Small intestine (tissue), 16 donors: ENCODE results near the gene PFDN5. TPM values are rescaled to one million over a fixed set of nuclear protein-coding genes. Genes with fewer than 3 reads are reported as not detected.

Source experiments
- DNase-seq, 2 donors: peaks; one replicate each; pipeline versions ENCODE4 v3.0.0 to v3.0.0-alpha.2; 2013
- FAIRE-seq: peaks from 2 replicates; lab custom pipeline; 2012; peaks lifted over from hg19 to GRCh38; lab: Jason Lieb, UNC
- H3K27ac ChIP-seq, 3 donors: one replicate each; pipeline ENCODE4 v1.5.1; 2013; ENCODE audit warnings: low read length in 2 of 3, mild to moderate bottlenecking in 2 of 3, control low read depth in 1 of 3, inconsistent platforms in 1 of 3, low read depth in 1 of 3, moderate library complexity in 1 of 3
- H3K27me3 ChIP-seq, 3 donors: one replicate each; pipeline ENCODE4 v1.6.1; 2013; ENCODE audit warnings: low read length in 3 of 3, inconsistent platforms in 1 of 3; ENCODE audit not compliant: control insufficient read depth in 3 of 3, insufficient read depth in 3 of 3
- H3K36me3 ChIP-seq, 3 donors: one replicate each; pipeline ENCODE4 v1.6.1; 2013; ENCODE audit warnings: low read length in 3 of 3, inconsistent platforms in 1 of 3, low read depth in 1 of 3, mild to moderate bottlenecking in 1 of 3, moderate library complexity in 1 of 3; ENCODE audit not compliant: control insufficient read depth in 3 of 3, insufficient read depth in 2 of 3
- H3K4me1 ChIP-seq, 3 donors: one replicate each; pipeline ENCODE4 v1.6.1; 2013; ENCODE audit warnings: low read length in 2 of 3, inconsistent platforms in 1 of 3, low read depth in 1 of 3, mild to moderate bottlenecking in 1 of 3, moderate library complexity in 1 of 3; ENCODE audit not compliant: control insufficient read depth in 3 of 3, insufficient read depth in 2 of 3
- H3K4me3 ChIP-seq, 3 donors: one replicate each; pipeline ENCODE4 v1.5.1; 2013; ENCODE audit warnings: low read length in 3 of 3, control low read depth in 1 of 3, inconsistent platforms in 1 of 3, low read depth in 1 of 3, mild to moderate bottlenecking in 1 of 3, moderate library complexity in 1 of 3
- H3K9me3 ChIP-seq, 2 donors: one replicate each; pipeline ENCODE4 v1.6.1; 2013; ENCODE audit warnings: low read depth in 1 of 2, low read length in 1 of 2; ENCODE audit not compliant: control insufficient read depth in 2 of 2, insufficient read depth in 1 of 2
- WGBS, 3 donors: extraction: QIAGEN DNeasy Blood & Tissue Kit; methylation state at CpG; one replicate each; pipeline ENCODE4 v1.1.7; 2013; 5-methylcytosine and 5-hydroxymethylcytosine counted together
- long read RNA-seq, 10 donors: transcript quantifications; one replicate each; lab custom pipeline, GENCODE V29; 2026
- polyA plus RNA-seq, 4 donors: library from polyadenylated mRNA; stranded (reverse) in 3 of 4; unstranded in 1 of 4; fragments of 200-250 nt in 3 of 4; fragments of 120-200 nt in 1 of 4; gene quantifications; one replicate each; pipeline versions ENCODE4 v1.2.1 to v1.2.3, GENCODE V29; 2013
- donor health status: healthy with polysubstance abuse.
- donor health status: control.
- donor health status: control.
- donor health status: Bipolar disorder and iron deficiency.
- donor health status: healthy.

Gene PFDN5
- polyA plus RNA-seq = 1,000 to 10,000 TPM in 1 of 4 donors, 100 to 1,000 TPM in 3; 620 to 1,223 (median 795) TPM
- long read RNA-seq, donor 1, transcript PFDN5-209 (2 exons, 599 nt) = minor isoform, 12 of 954 reads
- long read RNA-seq, donor 1, transcript PFDN5-203 (4 exons, 478 nt) = minor isoform, 54 of 954 reads
- long read RNA-seq, donor 1, transcript PFDN5-213 (3 exons, 596 nt) = minor isoform, 17 of 954 reads
- long read RNA-seq, donor 1, transcript PFDN5-214 (6 exons, 847 nt) = major isoform, 721 of 954 reads
- long read RNA-seq, donor 1, partial matches to known transcripts = 30 of 954 reads
- long read RNA-seq, donor 1, other reads (novel, unspliced or antisense) = 86 of 954 reads
- long read RNA-seq, donor 2, transcript PFDN5-203 (4 exons, 478 nt) = minor isoform, 5 of 167 reads
- long read RNA-seq, donor 2, transcript PFDN5-206 (2 exons, 541 nt) = minor isoform, 8 of 167 reads
- long read RNA-seq, donor 2, transcript PFDN5-214 (6 exons, 847 nt) = major isoform, 137 of 167 reads
- long read RNA-seq, donor 2, partial matches to known transcripts = 0 of 167 reads
- long read RNA-seq, donor 2, other reads (novel, unspliced or antisense) = 6 of 167 reads
- long read RNA-seq, donor 3, transcript PFDN5-206 (2 exons, 541 nt) = minor isoform, 9 of 357 reads
- long read RNA-seq, donor 3, transcript PFDN5-214 (6 exons, 847 nt) = major isoform, 231 of 357 reads
- long read RNA-seq, donor 3, transcript PFDN5-203 (4 exons, 478 nt) = minor isoform, 25 of 357 reads
- long read RNA-seq, donor 3, transcript PFDN5-213 (3 exons, 596 nt) = minor isoform, 18 of 357 reads
- long read RNA-seq, donor 3, partial matches to known transcripts = 37 of 357 reads
- long read RNA-seq, donor 3, other reads (novel, unspliced or antisense) = 19 of 357 reads
- long read RNA-seq, donor 4, transcript PFDN5-214 (6 exons, 847 nt) = major isoform, 7 of 9 reads
- long read RNA-seq, donor 4, partial matches to known transcripts = 0 of 9 reads
- long read RNA-seq, donor 4, other reads (novel, unspliced or antisense) = 0 of 9 reads
- long read RNA-seq, donor 5, transcript PFDN5-213 (3 exons, 596 nt) = minor isoform, 9 of 157 reads
- long read RNA-seq, donor 5, transcript PFDN5-214 (6 exons, 847 nt) = major isoform, 121 of 157 reads
- long read RNA-seq, donor 5, transcript PFDN5-206 (2 exons, 541 nt) = minor isoform, 8 of 157 reads
- long read RNA-seq, donor 5, transcript PFDN5-203 (4 exons, 478 nt) = minor isoform, 11 of 157 reads
- long read RNA-seq, donor 5, partial matches to known transcripts = 0 of 157 reads
- long read RNA-seq, donor 5, other reads (novel, unspliced or antisense) = 0 of 157 reads
- long read RNA-seq, donor 6, transcript PFDN5-213 (3 exons, 596 nt) = minor isoform, 13 of 312 reads
- long read RNA-seq, donor 6, transcript PFDN5-206 (2 exons, 541 nt) = minor isoform, 9 of 312 reads
- long read RNA-seq, donor 6, transcript PFDN5-203 (4 exons, 478 nt) = minor isoform, 12 of 312 reads
- long read RNA-seq, donor 6, transcript PFDN5-214 (6 exons, 847 nt) = major isoform, 238 of 312 reads
- long read RNA-seq, donor 6, partial matches to known transcripts = 6 of 312 reads
- long read RNA-seq, donor 6, other reads (novel, unspliced or antisense) = 21 of 312 reads
- long read RNA-seq, donor 7 = 0 reads
- long read RNA-seq, donor 8, transcript PFDN5-214 (6 exons, 847 nt) = major isoform, 34 of 40 reads
- long read RNA-seq, donor 8, partial matches to known transcripts = 0 of 40 reads
- long read RNA-seq, donor 8, other reads (novel, unspliced or antisense) = 0 of 40 reads
- long read RNA-seq, donor 9, transcript PFDN5-214 (6 exons, 847 nt) = major isoform, 74 of 87 reads
- long read RNA-seq, donor 9, partial matches to known transcripts = 0 of 87 reads
- long read RNA-seq, donor 9, other reads (novel, unspliced or antisense) = 0 of 87 reads
- long read RNA-seq, donor 10, transcript PFDN5-206 (2 exons, 541 nt) = minor isoform, 9 of 446 reads
- long read RNA-seq, donor 10, transcript PFDN5-203 (4 exons, 478 nt) = minor isoform, 14 of 446 reads
- long read RNA-seq, donor 10, transcript PFDN5-214 (6 exons, 847 nt) = major isoform, 371 of 446 reads
- long read RNA-seq, donor 10, transcript PFDN5-213 (3 exons, 596 nt) = minor isoform, 9 of 446 reads
- long read RNA-seq, donor 10, partial matches to known transcripts = 0 of 446 reads
- long read RNA-seq, donor 10, other reads (novel, unspliced or antisense) = 29 of 446 reads

- Histone ChIP-seq H3K4me3 (peak within 1 kb of the TSS; percentile 51 to 90 (median 70)), H3K9me3 (no peaks in the 10 kb centered on the region), H3K27ac (peak within 1 kb of the TSS; percentile 63 to 82 (median 79)), H3K4me1 (peaks cover 2 to 15% (median 4%) of the 10 kb centered on the region in 3 donors), H3K27me3 (no peaks in the 10 kb centered on the region), H3K36me3 (peaks cover 2 to 48% (median 8%) of the 10 kb centered on the region in 3 donors)
- peak; percentile 88 to 95 for DNase-seq
- no peak for FAIRE-seq
- 1 to 2% (median 2%) methylated on average over 42 of the region's 42 CpGs for WGBS, 3 donors
Measured at GRCh38 chr12:53295070-53295890, at the start of gene PFDN5. Gene PFDN5, plus strand, starts transcription at chr12:53295542. Its CDS starts 26 bp downstream, at chr12:53295568.

- peaks cover 4 to 27% (median 7%) of the 10 kb centered on the region in 3 donors for H3K36me3 ChIP-seq
- no peak for FAIRE-seq
- WGBS, 3 donors = 0 to 1% (median 1%) methylated on average over 27 to 51 of the region's 51 CpGs
Measured at GRCh38 chr12:53251477-53252348, 43.6 kb upstream of the PFDN5 start.

GRCh38 chr12:53252349-53252916 is 42.9 kb upstream of the PFDN5 start:
- Histone ChIP-seq H3K27ac (peak overlapping the region; percentile 51 to 93 (median 89)), H3K4me1 (peaks cover 3 to 15% (median 8%) of the 10 kb centered on the region in 3 donors), H3K4me3 (peak overlapping the region; percentile 76 to 94 (median 83)), H3K36me3 (peaks cover 4 to 27% (median 7%) of the 10 kb centered on the region in 3 donors), H3K9me3 (no peaks in the 10 kb centered on the region), H3K27me3 (no peaks in the 10 kb centered on the region)
- FAIRE-seq = no peak
- peak; percentile 37 to 46 for DNase-seq
- 9 to 10% (median 10%) methylated on average over 19 of the region's 19 CpGs for WGBS, 3 donors

More at GRCh38 chr12:53251477-53252348, 43.6 kb upstream of the PFDN5 start:
- peaks cover 3 to 15% (median 8%) of the 10 kb centered on the region in 3 donors for H3K4me1 ChIP-seq
- peak overlapping the region; percentile 56 to 93 (median 90) for H3K27ac ChIP-seq
- peak; percentile 77 to 89 for DNase-seq
- no peaks in the 10 kb centered on the region for H3K9me3 ChIP-seq
- no peaks in the 10 kb centered on the region for H3K27me3 ChIP-seq
- peak overlapping the region; percentile 76 to 94 (median 83) for H3K4me3 ChIP-seq

- DNase-seq (no peak), FAIRE-seq (no peak)
- Histone ChIP-seq H3K9me3 (no peaks in the 10 kb centered on the region), H3K4me3 (no peak overlapping the region), H3K27ac (no peak overlapping the region), H3K36me3 (peaks cover 4 to 27% (median 7%) of the 10 kb centered on the region in 3 donors), H3K4me1 (peaks cover 3 to 15% (median 8%) of the 10 kb centered on the region in 3 donors), H3K27me3 (no peaks in the 10 kb centered on the region)
- WGBS, 3 donors = 86 to 91% (median 90%) methylated on average over 13 of the region's 13 CpGs
Measured at GRCh38 chr12:53253298-53253697, 42.0 kb upstream of the PFDN5 start.

GRCh38 chr12:53254816-53255545 is 40.4 kb upstream of the PFDN5 start:
- DNase-seq (no peak), FAIRE-seq (no peak)
- peaks cover 4 to 27% (median 7%) of the 10 kb centered on the region in 3 donors for H3K36me3 ChIP-seq
- H3K27me3 ChIP-seq = no peaks in the 10 kb centered on the region
- H3K9me3 ChIP-seq = no peaks in the 10 kb centered on the region
- no peak overlapping the region for H3K4me3 ChIP-seq
- 86 to 100% (median 87%) methylated on average over 1 of the region's 1 CpG for WGBS, 3 donors
- no peak overlapping the region for H3K27ac ChIP-seq
- H3K4me1 ChIP-seq = peaks cover 3 to 15% (median 10%) of the 10 kb centered on the region in 3 donors
